ENCODE data around the gene CFB.
"Not testable (repeated sequence)": the region's sequence is repeated elsewhere in the genome, so short reads cannot be mapped to it uniquely, and the experiment has no call there.

The CFB gene

DNA sequence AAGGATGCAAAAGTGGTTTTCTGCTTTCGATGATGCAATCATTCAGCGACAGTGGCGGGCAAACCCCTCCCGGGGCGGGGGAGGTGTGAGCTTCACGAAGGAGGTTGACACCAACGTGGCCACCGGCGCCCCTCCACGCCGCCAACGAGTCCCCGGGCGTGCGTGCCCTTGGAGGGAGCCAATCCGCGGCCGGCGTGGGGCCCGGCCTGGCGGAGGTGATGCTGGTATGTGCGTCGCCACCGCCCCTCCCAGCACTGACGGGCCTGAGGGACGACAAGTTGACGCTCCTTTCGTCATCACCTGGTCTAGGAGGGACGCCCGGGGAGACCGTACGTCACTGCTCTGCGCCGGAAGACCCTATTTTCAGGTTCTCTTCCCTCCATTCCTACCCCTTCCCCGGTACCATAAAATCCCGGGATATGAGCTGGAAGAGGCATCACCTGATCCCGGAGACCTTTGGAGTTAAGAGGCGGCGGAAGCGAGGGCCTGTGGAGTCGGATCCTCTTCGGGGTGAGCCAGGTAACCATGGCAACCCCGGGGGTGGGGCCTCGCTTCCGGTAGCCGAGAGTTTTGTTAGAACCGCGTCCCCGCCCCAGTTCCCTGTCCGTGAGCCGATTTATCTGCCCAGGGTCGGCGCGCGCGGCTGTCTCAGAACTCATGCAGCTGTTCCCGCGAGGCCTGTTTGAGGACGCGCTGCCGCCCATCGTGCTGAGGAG lies 26.3 kb downstream of the CFB start, which contains the start of gene DXO:
Gene DXO (minus strand): TSS at position 146 of the 716 bp plus-strand sequence. CDS start 463 bp downstream, outside the sequence.
- DNase-seq = peak; percentile 98

DNA sequence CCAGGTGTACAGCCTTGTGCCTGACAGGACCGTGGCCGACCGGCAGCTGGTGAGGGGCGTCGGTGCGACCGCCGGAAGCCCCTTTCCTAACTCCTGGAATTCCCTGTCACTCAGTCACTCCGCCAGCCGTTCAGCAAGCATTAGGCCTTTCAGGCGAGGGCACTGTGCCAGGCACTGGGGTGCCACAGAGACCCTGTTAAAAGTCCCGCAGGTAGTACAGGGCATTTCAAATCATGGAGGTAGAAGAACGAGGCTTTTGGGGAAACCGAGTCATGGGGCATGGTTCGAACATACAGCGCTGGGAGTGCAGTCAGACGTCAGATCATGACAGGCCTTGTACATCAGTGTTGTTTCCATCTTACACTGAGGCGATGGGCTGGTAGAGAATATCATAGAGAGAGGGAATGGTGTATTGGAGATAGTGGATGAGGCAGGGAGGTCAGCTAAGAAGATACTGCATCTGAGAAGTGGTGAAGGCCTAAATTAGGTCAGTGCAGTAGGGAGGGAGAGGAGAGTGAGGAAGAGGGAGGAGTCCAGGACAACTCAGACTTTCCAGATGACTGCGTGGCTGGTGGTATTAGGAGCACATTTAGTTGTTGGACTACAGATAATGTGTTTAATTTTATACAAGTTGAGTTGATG lies 26.9 kb downstream of the CFB start:
- no peak for DNase-seq

DNA sequence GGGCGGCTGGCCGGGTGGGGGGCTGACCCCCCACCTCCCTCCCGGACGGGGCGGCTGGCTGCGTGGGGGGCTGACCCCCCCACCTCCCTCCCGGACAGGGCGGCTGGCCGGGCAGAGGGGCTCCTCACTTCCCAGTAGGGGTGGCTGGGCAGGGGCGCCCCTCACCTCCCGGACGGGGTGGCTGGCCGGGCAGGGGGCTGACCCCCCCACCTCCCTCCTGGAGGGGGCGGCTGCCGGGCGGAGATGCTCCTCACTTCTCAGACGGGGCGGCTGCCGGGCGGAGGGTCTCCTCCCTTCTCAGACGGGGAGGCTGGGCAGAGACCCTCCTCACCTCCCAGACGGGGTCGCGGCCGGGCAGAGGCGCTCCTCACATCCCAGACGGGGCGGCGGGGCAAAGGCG lies 30.2 kb downstream of the CFB start:
- not testable (repeated sequence) for DNase-seq

DNA sequence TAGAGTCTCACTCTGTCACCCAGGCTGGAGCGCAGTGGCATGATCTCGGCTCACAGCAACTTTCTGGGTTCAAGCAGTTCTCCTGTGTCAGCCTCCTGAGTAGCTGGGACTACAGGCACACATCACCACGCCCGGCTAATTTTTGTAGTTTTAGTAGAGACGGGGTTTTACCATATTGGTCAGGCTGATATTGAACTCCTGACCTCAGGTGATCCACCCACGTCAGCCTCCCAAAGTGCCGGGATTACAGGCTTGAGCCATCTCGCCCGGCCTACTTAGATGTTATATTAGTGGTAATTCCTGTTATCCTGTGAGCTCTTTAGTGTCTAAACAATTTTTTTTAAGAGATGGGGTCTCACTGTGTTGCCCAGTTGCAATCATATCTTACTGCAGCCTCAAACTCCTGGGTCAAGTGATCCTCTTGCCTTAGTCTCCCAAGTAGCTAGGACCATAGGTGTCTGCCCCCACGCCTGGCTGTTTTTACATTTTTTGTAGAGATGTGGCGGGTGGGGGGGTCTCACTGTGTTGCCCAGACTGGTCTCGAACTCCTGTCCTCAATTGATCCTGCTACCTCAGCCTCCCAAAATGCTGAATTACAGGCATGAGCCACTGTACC lies 32.0 kb downstream of the CFB start:
- DNase-seq = no peak

DNA sequence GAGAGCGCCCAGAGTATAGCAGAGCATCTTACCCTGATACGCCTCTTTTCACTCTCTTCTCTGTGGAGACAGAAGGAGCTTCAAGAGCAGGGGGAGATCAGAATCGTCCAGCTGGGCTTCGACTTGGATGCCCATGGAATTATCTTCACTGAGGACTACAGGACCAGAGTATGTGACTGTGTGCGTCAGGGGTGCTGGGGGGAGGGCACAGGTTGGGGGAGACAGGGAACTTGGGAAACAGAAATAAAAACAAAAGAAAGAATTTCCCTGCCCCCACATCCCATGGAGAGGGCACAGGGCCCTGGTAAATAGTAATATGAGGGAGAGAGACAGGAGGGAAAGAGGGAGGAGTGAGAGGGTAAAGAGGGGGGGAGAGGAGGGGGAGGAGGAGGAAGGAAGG lies 32.9 kb downstream of the CFB start:
- no peak for DNase-seq

DNA sequence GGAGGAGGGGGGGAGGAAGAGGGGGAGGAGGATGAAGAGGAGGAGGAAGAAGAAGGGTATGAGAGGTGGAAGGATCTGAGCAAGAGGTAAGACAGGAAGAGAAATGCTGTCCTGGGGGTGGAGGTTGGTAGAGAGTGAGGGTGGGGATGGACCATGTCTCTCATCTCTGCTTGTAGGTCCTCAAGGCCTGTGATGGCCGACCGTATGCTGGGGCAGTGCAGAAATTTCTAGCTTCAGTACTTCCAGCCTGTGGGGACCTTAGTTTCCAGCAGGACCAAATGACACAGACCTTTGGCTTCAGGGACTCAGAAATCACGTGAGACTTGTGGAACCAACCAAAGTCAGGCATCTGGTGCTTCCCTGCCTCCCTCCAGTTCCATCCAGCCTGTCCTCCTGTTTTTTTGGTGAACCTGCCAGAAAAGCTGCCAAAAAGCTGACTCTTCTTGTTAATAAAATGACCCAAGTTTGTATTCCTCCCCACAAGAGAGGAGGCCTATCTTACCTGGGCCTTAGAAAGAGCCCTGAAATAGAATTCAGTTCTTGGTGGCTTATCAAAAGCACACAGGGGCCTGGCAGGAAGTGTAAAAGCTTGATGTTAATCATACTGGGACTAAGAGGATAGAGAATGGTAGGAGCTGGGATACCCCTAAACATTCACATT lies 33.5 kb downstream of the CFB start:
- no peak for DNase-seq

DNA sequence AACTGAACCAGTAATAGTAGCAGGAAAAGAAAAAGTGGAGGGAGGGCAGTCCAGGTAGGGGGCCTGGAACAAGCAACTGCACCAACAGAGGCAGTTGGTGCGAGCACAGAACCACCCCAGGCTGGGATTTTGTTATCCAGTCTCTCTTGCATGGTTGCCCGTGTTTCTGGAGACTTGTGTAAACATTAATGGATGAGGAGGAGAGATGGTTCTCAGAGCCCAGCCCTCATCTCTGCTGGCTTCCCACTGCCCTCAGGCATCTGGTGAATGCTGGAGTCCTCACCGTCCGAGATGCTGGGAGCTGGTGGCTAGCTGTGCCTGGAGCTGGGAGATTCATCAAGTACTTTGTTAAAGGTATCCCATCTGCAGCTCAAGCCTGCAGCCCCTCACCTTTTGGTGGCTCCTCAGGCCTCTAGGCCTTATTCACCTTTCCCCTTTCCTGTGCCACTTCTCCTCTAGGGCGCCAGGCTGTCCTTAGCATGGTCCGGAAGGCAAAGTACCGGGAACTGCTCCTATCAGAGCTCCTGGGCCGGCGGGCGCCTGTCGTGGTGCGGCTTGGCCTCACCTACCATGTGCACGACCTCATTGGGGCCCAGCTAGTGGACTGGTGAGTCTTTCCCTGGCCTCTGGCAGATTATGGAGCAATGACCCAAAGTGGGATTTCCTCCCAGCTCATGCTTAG lies 34.4 kb downstream of the CFB start:
- DNase-seq = not testable (repeated sequence)

DNA sequence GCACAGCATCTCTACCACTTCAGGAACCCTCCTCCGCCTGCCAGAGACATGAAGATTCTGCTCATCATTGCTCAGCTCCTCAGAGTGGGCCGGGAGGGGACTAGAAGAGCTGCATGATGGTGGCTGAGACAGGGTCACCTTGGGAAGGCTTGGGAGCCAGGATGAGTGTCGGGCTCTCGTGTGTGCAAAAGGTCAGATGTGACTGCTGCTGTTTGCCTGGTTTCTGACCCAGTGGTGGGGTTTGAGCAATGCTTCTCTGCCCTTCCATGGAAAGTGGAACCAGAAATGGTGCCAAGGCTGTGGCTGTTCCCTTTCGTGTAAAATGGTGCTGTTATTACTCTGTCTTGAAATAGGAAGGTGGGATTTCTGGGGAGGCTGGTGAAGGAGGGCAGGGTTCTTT lies 35.1 kb downstream of the CFB start:
- DNase-seq = not testable (repeated sequence)

DNA sequence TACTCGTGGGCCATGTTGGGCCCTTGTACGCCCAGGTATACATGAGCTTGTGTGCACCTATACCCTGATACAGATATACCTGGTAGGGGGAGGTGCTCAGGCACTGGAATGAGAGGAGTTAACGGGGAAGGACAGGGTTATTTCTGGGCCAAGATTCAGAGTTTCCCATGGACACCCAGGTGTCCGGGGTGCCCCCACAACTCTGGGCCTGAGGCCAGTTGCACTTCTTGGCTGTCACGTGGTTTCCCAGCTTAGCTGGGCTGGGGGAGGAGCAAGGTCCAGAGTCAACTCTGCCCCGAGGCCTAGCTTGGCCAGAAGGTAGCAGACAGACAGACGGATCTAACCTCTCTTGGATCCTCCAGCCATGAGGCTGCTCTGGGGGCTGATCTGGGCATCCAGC lies 35.8 kb downstream of the CFB start, which contains the start of gene C4A:
Gene C4A (plus strand): TSS at position 314 of the 400 bp plus-strand sequence. CDS start 51 bp downstream, at position 365.
- not testable (repeated sequence) for DNase-seq

DNA sequence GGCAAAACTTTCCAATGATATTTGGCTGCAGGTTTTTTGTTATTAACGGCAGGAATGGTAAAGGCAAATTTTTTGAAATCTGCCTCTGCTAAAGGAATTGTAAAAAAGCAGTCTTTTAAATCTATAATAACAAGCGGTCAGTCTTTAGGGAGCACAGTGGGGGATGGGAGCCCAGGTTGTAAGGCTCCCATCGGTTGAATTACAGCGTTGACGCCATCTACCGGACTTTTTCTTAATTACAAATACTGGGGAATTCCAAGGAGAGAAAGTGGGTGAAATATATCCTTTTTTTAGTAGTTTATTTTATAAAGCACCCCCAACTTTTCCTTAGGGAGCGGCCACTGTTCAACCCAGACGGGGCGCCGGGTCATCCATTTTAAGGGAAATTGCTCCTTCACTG lies 43.5 kb downstream of the CFB start:
- DNase-seq = not testable (repeated sequence)

DNA sequence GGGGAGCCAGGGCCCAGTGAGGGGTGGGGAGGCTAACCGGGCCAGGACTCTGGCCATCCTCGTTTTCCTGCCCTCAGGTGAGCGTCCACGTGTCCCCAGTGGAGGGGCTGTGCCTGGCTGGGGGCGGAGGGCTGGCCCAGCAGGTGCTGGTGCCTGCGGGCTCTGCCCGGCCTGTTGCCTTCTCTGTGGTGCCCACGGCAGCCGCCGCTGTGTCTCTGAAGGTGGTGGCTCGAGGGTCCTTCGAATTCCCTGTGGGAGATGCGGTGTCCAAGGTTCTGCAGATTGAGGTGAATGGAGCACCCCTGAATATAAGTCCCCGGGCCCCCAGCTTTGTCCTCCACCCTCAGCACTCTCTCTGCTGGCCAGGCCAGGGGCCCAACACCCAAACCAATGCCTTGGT lies 48.5 kb downstream of the CFB start:
- not testable (repeated sequence) for DNase-seq

DNA sequence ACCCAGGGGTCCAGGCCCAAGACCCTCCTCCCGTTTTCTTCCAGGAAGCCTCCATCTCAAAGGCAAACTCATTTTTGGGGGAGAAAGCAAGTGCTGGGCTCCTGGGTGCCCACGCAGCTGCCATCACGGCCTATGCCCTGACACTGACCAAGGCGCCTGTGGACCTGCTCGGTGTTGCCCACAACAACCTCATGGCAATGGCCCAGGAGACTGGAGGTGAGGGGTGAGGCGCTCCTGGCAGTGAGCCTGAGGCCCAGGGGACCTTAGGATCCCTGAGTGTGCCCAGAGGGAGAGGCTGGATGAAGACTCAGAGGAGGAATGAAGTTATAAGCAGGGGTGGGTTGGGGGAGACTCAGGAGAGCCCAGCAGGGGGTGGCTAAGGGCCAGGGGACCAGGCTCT lies 50.5 kb downstream of the CFB start:
- DNase-seq = not testable (repeated sequence)

All from activated T-cell treated with anti-CD3 and anti-CD28 coated beads for 4 hours (primary cell).